Smooth muscle cell of trachea (primary cell): ENCODE results near the gene LMLN. TPM values are rescaled to one million over a fixed set of nuclear protein-coding genes. Genes with fewer than 3 reads are reported as not detected.

ENCODE experiments used
- total RNA-seq: library from RNA; depleted of rRNA; stranded (reverse); fragments of >200 nt; gene quantifications from 2 replicates; pipeline ENCODE4 v1.2.1, GENCODE V29; 2014

Gene LMLN, protein sequence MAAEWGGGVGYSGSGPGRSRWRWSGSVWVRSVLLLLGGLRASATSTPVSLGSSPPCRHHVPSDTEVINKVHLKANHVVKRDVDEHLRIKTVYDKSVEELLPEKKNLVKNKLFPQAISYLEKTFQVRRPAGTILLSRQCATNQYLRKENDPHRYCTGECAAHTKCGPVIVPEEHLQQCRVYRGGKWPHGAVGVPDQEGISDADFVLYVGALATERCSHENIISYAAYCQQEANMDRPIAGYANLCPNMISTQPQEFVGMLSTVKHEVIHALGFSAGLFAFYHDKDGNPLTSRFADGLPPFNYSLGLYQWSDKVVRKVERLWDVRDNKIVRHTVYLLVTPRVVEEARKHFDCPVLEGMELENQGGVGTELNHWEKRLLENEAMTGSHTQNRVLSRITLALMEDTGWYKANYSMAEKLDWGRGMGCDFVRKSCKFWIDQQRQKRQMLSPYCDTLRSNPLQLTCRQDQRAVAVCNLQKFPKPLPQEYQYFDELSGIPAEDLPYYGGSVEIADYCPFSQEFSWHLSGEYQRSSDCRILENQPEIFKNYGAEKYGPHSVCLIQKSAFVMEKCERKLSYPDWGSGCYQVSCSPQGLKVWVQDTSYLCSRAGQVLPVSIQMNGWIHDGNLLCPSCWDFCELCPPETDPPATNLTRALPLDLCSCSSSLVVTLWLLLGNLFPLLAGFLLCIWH
- 7.9 and 10.9 TPM in 2 replicates for total RNA-seq

DNA sequence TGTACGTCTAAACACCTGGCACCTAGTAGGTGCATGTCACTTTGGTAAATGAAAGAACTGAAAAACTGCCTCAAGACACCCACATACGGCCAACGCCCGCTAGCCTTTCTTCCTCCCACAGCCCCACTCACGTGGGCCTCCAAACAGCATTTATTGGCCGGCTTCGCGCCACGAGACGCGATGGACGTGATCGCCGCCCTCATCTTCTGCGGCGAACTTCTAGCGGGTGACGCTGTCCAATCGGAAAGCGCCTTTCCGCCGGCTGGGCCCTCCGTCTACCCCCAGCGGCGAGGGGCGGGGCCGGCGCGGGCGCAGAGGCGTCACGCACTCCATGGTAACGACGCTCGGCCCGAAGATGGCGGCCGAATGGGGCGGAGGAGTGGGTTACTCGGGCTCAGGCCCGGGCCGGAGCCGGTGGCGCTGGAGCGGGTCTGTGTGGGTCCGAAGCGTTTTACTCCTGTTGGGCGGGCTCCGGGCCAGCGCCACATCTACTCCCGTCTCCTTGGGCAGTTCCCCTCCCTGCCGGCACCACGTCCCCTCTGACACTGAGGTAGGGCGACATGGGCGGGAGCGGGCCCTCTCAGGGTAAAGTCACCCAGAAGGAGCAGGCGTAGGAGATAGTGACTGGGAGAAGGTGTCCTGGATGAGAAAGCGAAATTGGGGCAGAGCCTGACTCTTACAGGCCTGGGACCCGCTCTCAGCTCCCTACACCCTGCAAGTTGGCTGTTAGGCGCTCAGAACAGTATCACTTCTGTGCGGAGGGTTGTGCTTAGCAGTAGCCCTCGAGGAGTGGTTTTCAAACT is at the start of gene LMLN:
TSS of gene LMLN (plus strand) at position 327 of the 803 bp plus-strand sequence. CDS start at position 356, 29 bp downstream.

DNA sequence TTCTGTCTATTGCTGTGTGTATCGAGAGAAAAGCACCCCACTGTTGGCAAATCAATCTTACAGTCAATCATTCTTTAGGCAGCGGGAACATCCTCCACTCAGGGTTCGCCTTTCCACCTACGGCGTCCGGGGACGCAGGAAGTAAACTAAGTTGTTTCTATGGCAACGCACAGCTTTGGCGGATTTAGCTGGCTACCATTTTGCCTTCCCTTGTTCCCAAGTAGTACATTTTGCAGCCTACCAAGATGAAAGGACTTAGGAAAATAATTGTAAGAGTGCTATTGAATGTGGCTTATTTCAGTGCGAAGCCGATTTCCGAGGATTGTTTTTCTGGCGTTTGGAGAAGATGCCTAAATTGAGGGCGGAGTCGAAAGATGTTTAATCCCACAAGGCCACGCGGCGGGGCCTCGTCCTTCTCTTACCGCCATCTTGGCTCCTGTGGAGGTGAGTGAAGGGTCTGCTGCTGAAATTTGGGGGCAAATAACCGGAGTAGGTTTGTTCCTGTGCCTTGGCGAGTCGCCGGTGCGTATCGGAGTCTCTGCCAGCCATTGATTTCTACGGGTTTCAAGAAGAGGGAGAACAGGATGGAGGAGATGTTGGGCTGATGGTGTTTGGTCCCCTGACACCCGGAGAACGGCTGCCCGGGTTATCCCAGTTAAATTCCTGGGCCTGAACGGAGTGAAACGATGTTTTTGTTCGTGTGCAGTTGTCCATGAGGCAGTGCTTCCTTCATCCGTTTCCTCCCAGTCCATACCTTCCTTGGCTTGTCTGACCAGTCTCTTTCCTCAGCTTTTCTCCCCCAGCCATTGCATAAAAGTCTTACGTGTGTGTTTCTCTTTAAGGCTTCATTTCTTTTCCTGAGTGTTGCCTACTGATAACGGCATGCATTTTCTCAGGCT is 10.0 kb upstream of the LMLN start, which contains the start of gene RPL35A:
TSS of gene RPL35A (plus strand) at position 413 of the 899 bp plus-strand sequence. CDS start 778 bp downstream, outside the sequence.

Other genes starting within 250 kb of the LMLN start
- gene RUBCN, start 223.3 kb upstream of the LMLN start, total RNA-seq, result 12.5 and 15.5 TPM in 2 replicates
- 45.2 and 56.6 TPM in 2 replicates for gene FYTTD1, start 210.3 kb upstream of the LMLN start, total RNA-seq
- gene LRCH3, start 169.0 kb upstream of the LMLN start, total RNA-seq, result 59.1 and 83.5 TPM in 2 replicates
- 371 and 550 TPM in 2 replicates for gene RPL35A, start 10.0 kb upstream of the LMLN start, total RNA-seq